ENCODE measurements around the gene INPP5E. TPM values are rescaled to one million over a fixed set of nuclear protein-coding genes. Genes with fewer than 3 reads are reported as not detected.

The INPP5E gene
- total and polyA plus RNA-seq, 10 of the 15 experiments (the other 5 are each of a cell fraction or from before 2014, with no cell fraction given): 0.24 to 16.0 (median 5.3) TPM

DNA sequence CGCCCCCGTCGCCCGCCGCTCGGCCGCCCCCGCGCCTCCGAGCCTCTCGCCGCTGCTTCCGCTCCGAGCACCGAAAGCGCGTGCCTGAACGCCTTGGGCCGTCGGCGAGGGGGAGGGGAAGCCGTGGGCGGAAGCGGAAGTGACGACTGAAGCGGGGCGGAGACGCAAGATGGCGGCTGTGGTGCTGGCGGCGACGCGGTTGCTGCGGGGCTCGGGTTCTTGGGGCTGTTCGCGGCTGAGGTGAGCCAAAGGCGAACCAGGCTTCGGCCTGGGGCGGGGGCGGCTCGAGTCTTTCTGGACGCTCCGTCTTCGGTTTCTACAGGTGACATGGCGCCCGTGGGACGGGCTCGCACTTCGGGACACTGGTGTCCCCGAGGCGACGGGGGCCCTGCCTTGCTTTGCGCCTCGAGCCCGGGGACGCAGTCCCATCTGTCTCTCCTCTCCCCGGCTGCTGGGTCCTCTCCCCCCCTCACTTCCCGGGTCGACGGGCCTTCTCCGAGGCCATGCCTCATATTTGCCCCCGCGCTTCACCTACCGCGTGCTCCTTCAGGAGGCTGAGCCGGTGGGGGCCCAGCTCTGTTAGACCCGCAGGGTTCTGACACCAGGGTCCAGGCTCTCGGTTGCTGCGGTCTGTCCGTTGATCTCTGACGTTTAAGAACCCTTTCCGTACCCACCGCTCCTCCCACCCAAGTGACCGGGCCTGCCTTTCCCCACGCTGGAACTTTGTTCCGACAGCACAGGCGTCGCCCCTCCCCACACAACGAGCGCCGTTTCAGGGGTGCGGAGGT lies 29.0 kb downstream of the INPP5E start, which contains the start of the genes ENTR1 and PMPCA (continued):
- TF ChIP-seq BACH1 (IDR thresholded peaks at IDR 0.05; ENCODE audit: borderline replicate concordance): peak; percentile 41
- no peak for TF ChIP-seq STAT3 (IDR thresholded peaks at IDR 0.05; ENCODE audit: low read depth, low read length)
- TF ChIP-seq, protein P1, sequence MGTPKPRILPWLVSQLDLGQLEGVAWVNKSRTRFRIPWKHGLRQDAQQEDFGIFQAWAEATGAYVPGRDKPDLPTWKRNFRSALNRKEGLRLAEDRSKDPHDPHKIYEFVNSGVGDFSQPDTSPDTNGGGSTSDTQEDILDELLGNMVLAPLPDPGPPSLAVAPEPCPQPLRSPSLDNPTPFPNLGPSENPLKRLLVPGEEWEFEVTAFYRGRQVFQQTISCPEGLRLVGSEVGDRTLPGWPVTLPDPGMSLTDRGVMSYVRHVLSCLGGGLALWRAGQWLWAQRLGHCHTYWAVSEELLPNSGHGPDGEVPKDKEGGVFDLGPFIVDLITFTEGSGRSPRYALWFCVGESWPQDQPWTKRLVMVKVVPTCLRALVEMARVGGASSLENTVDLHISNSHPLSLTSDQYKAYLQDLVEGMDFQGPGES (IDR thresholded peaks at IDR 0.05): no peak
- TF ChIP-seq NFXL1 (IDR thresholded peaks at IDR 0.05; ENCODE audit: borderline replicate concordance): no peak
- TF ChIP-seq, protein P2, sequence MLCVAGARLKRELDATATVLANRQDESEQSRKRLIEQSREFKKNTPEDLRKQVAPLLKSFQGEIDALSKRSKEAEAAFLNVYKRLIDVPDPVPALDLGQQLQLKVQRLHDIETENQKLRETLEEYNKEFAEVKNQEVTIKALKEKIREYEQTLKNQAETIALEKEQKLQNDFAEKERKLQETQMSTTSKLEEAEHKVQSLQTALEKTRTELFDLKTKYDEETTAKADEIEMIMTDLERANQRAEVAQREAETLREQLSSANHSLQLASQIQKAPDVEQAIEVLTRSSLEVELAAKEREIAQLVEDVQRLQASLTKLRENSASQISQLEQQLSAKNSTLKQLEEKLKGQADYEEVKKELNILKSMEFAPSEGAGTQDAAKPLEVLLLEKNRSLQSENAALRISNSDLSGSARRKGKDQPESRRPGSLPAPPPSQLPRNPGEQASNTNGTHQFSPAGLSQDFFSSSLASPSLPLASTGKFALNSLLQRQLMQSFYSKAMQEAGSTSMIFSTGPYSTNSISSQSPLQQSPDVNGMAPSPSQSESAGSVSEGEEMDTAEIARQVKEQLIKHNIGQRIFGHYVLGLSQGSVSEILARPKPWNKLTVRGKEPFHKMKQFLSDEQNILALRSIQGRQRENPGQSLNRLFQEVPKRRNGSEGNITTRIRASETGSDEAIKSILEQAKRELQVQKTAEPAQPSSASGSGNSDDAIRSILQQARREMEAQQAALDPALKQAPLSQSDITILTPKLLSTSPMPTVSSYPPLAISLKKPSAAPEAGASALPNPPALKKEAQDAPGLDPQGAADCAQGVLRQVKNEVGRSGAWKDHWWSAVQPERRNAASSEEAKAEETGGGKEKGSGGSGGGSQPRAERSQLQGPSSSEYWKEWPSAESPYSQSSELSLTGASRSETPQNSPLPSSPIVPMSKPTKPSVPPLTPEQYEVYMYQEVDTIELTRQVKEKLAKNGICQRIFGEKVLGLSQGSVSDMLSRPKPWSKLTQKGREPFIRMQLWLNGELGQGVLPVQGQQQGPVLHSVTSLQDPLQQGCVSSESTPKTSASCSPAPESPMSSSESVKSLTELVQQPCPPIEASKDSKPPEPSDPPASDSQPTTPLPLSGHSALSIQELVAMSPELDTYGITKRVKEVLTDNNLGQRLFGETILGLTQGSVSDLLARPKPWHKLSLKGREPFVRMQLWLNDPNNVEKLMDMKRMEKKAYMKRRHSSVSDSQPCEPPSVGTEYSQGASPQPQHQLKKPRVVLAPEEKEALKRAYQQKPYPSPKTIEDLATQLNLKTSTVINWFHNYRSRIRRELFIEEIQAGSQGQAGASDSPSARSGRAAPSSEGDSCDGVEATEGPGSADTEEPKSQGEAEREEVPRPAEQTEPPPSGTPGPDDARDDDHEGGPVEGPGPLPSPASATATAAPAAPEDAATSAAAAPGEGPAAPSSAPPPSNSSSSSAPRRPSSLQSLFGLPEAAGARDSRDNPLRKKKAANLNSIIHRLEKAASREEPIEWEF (IDR thresholded peaks at IDR 0.05; ENCODE audit: insufficient replicate concordance, low read depth, low read length): no peak
- TF ChIP-seq CBFB (IDR thresholded peaks at IDR 0.05; ENCODE audit: low read depth): 0 out of 2 replicates have a peak, but pooled peaks have one; percentile 19
- TF ChIP-seq, protein P3, sequence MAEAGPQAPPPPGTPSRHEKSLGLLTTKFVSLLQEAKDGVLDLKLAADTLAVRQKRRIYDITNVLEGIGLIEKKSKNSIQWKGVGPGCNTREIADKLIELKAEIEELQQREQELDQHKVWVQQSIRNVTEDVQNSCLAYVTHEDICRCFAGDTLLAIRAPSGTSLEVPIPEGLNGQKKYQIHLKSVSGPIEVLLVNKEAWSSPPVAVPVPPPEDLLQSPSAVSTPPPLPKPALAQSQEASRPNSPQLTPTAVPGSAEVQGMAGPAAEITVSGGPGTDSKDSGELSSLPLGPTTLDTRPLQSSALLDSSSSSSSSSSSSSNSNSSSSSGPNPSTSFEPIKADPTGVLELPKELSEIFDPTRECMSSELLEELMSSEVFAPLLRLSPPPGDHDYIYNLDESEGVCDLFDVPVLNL (IDR thresholded peaks at IDR 0.05; ENCODE audit: low read depth, low read length): no peak
- no peak for TF ChIP-seq KAT2A (conservative IDR thresholded peaks at IDR 0.05; ENCODE audit: control insufficient read depth, low read depth, low read length)
- peak; percentile 95 for TF ChIP-seq CREM (IDR thresholded peaks at IDR 0.05; ENCODE audit: low read depth)
- TF ChIP-seq, protein P4, sequence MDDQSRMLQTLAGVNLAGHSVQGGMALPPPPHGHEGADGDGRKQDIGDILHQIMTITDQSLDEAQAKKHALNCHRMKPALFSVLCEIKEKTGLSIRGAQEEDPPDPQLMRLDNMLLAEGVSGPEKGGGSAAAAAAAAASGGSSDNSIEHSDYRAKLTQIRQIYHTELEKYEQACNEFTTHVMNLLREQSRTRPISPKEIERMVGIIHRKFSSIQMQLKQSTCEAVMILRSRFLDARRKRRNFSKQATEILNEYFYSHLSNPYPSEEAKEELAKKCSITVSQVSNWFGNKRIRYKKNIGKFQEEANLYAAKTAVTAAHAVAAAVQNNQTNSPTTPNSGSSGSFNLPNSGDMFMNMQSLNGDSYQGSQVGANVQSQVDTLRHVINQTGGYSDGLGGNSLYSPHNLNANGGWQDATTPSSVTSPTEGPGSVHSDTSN (IDR thresholded peaks at IDR 0.05; ENCODE audit: insufficient replicate concordance, low read depth, low read length): no peak
- peak; percentile 79; the same call in 1 of the 2 replicates for TF ChIP-seq SMAD5 (IDR thresholded peaks at IDR 0.05; ENCODE audit: low read depth)
- TF ChIP-seq, protein P5, sequence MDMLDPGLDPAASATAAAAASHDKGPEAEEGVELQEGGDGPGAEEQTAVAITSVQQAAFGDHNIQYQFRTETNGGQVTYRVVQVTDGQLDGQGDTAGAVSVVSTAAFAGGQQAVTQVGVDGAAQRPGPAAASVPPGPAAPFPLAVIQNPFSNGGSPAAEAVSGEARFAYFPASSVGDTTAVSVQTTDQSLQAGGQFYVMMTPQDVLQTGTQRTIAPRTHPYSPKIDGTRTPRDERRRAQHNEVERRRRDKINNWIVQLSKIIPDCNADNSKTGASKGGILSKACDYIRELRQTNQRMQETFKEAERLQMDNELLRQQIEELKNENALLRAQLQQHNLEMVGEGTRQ (IDR thresholded peaks at IDR 0.05; ENCODE audit: borderline replicate concordance, low read depth, low read length): no peak
- TF ChIP-seq IKZF1 (conservative IDR thresholded peaks at IDR 0.05): peak; percentile 54
- TF ChIP-seq, protein P6, sequence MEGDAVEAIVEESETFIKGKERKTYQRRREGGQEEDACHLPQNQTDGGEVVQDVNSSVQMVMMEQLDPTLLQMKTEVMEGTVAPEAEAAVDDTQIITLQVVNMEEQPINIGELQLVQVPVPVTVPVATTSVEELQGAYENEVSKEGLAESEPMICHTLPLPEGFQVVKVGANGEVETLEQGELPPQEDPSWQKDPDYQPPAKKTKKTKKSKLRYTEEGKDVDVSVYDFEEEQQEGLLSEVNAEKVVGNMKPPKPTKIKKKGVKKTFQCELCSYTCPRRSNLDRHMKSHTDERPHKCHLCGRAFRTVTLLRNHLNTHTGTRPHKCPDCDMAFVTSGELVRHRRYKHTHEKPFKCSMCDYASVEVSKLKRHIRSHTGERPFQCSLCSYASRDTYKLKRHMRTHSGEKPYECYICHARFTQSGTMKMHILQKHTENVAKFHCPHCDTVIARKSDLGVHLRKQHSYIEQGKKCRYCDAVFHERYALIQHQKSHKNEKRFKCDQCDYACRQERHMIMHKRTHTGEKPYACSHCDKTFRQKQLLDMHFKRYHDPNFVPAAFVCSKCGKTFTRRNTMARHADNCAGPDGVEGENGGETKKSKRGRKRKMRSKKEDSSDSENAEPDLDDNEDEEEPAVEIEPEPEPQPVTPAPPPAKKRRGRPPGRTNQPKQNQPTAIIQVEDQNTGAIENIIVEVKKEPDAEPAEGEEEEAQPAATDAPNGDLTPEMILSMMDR (IDR thresholded peaks at IDR 0.05 in 2 of 3, conservative IDR thresholded peaks at IDR 0.05 in 1 of 3; ENCODE audit: control insufficient read depth in 2 of 3, extremely low read depth in 1 of 3, insufficient read depth in 1 of 3, low read depth in 3 of 3, low read length in 3 of 3): no peak
- no peak for TF ChIP-seq NRF1 (conservative IDR thresholded peaks at IDR 0.05; ENCODE audit: low read depth, low read length)
- TF ChIP-seq, protein P7, sequence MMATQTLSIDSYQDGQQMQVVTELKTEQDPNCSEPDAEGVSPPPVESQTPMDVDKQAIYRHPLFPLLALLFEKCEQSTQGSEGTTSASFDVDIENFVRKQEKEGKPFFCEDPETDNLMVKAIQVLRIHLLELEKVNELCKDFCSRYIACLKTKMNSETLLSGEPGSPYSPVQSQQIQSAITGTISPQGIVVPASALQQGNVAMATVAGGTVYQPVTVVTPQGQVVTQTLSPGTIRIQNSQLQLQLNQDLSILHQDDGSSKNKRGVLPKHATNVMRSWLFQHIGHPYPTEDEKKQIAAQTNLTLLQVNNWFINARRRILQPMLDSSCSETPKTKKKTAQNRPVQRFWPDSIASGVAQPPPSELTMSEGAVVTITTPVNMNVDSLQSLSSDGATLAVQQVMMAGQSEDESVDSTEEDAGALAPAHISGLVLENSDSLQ (IDR thresholded peaks at IDR 0.05): no peak

Measured in GM12878 (cell line).